Choroid plexus epithelial cell (primary cell): Measurements from ENCODE around the gene NPM3.

Experiments
- DNase-seq: peaks from one replicate; pipeline ENCODE4 v3.0.0-alpha.2; 2010; ENCODE audit warnings: low read depth
- H3K4me3 ChIP-seq: 2 replicates; pipeline ENCODE4 v1.5.1; 2011; ENCODE audit warnings: low read depth, mild to moderate bottlenecking, control low read depth, low read length, moderate library complexity
- CTCF ChIP-seq: conservative IDR thresholded peaks from 2 replicates; pipeline ENCODE4 v1.5.1; 2011; ENCODE audit warnings: low read depth, mild to moderate bottlenecking, control low read depth, inconsistent platforms, low read length, moderate library complexity

Gene NPM3

GRCh38 chr10:101748496-101748895 is 34.8 kb downstream of the NPM3 start:
- no peak for TF ChIP-seq CTCF
- no peak overlapping the region for H3K4me3 ChIP-seq
- DNase-seq: no peak

DNA sequence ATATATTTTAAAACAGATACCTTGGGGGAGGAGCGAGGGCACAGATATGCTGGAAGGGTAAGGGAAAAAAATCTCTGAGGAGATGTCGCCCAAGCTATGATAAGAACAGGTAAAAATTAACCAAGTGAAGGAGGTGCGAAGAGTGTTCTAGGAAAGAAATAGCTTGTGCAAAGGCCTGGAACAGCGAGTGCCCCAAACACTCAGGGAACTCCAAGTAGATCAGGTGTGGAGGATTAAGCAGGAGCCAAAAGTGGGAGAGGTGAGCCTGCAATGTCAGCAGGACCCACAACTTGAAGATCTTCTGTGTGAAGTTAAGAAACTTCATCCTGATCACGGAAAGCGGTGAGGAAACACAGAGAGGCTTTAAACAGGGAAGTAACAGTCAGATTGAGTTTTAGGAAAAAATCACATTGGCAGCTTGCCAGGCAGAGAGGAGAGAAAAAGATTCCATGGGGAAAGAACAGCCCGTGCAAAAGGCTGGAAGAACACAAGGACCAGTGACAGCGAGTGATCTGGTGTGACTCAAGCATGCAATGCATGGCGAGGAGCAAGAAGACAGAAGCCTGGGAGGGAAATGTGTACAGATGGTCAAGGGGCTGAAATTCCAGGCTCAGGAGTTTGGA is 38.1 kb downstream of the NPM3 start:
- DNase-seq: no peak
- no peak overlapping the region for H3K4me3 ChIP-seq
- no peak for TF ChIP-seq CTCF

- peak; percentile 7 for DNase-seq
- TF ChIP-seq CTCF: no peak
- H3K4me3 ChIP-seq: no peak overlapping the region
Observed at GRCh38 chr10:101744267-101744666, 39.0 kb downstream of the NPM3 start.

DNA sequence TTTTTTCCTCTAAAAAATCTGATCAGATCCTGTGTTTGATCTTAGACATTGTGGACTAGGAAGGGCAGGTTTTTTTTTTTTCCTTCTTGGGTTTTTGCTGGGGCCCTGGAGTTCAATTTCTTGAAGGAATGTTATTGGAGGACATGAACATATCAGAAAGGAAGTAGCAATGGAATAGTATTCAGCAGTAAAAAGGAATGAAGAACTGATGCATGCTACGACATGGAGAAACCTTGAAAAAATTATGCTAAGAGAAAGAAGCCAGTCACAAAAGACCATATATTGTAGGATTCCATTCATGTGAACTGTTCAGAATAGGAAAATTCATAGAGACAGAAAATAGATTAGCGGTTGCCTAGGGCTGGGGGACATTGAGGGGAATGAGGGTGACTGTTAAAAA is 41.3 kb downstream of the NPM3 start:
- no peak for TF ChIP-seq CTCF
- H3K4me3 ChIP-seq: no peak overlapping the region
- no peak for DNase-seq

- DNase-seq: no peak
- H3K4me3 ChIP-seq: no peak overlapping the region
- TF ChIP-seq CTCF: no peak
Observed at GRCh38 chr10:101736666-101737065, 46.6 kb downstream of the NPM3 start.

- H3K4me3 ChIP-seq: no peak overlapping the region
- DNase-seq: no peak
- TF ChIP-seq CTCF: no peak
Observed at GRCh38 chr10:101732096-101732495, 51.1 kb downstream of the NPM3 start.
